Renal cortical epithelial cell (primary cell): ENCODE data around the gene ANGPTL7. TPM values are rescaled to one million over a fixed set of nuclear protein-coding genes. Genes with fewer than 3 reads are reported as not detected.
A peak's percentile ranks its signal among the peaks of the same experiment; 100 is the strongest.

Experiments used
- DNase-seq: peaks from one replicate; pipeline ENCODE4 v3.0.0-alpha.2; 2011; ENCODE audit warnings: low read depth
- total RNA-seq: library from RNA; depleted of rRNA; stranded (reverse); fragments of >200 nt; gene quantifications from 2 replicates; pipeline ENCODE4 v1.2.3, GENCODE V29; 2014

Gene ANGPTL7
- total RNA-seq, 1 donor from 2014 or later: 22.8 TPM

DNA sequence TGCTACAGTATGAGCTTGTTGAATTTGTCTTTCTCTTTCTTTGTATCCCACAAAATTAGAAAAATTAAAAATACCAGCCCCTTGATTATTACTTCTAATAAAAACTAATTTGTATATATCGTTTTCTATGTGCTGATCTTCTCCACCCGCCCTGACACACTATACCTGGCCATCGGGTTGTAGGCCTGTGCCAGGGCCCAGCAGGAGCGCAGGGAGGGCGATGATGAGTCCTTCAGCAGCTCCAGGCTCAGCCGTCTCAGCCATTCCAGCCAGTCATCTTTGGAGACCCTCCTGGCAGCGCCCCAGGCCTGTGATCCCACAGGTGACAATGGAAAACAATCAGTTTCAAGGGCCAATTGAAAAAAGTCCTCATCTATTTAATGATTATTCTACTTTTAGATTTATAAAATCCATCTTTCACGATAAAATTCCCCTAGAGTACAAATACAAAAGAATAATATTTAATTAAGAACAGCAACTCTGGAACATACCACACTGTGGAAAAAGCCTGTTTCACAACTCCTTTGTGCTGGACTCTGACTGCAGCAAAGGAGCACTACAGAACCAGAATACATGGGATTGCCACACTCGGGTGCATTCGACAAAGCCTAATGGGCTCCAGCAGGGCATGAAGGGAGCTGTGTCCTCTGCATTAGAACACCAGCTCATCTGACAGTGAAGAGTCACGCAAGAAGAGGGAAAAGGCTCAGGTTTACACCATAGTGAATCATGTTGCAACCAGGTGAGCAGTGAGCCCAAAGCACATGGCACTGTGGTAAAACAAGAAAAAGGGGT is 15.4 kb downstream of the ANGPTL7 start:
- DNase-seq: peak; percentile 17

DNA sequence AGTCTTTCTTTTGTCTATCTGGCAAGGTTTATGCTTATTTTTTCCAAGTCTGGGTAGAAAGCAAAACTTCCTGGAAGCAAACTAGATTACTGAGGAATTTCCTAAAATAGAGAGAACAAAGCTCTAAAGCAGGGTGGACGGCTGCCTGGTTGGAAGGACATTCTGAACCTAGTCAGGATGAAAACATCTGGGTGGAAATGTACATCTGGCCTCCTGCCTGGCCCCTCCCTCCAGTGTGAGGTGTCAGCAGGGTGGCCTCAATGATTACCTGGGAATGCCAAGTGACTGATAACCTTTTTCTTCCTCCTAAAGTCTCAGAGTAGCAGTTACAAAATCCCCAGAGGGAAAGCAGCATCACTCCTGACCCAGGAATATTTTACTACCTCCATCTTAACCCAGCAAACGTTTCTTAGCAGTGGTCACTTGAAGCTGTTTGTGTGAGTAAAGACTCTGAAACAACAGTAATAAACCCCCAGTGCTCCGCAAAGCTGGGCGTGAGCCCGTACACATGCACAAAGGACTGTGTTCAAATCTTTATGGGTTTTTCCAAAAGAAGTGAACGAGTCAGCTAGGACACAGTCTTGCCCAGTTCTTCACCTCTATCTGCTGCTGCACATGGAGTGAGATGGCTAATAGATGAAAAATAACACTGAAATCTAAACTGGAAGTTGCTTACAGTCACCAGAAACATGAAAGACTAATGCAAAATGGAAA is 18.9 kb downstream of the ANGPTL7 start:
- DNase-seq: no peak

- no peak for DNase-seq
These were observed 22.3 kb downstream of the ANGPTL7 start for GRCh38 chr1:11211461-11211860.

- no peak for DNase-seq
These were observed 22.9 kb downstream of the ANGPTL7 start for GRCh38 chr1:11211925-11212587.

DNA sequence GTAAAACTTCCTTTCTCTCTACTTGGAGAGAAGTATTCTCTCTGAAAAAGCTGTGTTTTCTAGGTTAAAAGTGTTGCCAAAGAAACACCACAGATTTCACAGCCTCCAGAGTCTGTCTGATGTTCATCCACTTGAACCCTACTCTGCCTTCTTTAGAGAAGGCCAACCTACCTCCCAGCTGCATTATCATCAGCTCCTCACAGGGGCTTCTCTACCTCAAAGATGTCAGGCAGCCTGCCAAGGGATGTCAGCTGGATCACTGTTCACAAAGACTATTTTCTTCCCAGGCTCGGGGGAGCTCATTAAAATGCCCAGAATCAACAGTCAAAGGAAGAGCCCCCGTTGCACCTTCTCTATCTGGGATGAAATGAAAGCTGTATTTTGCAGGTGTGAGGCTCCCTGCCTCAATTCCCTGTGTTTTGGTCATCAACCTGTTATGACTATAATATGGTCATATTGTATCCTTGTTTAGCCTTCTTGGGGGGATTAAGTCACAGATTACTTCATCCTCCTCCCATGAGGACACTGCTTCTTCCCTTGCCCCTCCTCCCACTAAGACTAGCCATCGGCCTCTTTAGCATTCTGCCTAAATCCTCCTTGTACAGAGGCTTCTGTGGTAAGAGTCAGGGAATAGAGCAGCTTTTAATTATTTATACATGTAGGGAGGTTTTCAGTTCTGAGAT is 25.7 kb downstream of the ANGPTL7 start:
- no peak for DNase-seq

DNA sequence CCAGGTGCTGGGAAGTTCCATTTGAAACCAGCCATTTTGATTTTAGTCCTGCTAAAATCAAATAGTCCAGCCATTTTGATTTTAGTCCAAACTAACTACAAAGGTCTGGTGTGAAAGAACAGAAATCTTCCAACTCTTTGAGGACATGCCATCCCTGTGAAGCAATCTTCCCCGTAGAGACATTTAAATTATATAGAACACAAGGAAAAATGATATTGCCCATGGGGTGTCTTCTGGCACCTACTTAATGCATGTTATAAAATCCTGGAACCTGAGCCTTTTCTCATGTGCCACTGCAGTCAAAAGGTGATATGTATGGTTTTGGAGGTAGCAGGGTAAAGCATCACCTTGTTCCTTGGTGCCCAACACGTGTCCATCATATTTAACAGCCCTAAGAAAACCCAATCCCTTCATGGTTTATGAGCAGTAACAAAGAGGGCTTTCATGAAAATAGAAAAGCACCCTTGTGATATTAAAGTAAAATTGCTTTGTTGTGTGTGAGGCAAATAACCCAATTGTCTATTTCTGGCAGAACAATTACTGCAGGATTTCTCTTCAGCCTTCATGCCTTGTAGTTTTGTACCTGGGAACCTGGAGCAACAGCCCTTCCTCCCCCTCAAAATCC is 26.3 kb downstream of the ANGPTL7 start:
- no peak for DNase-seq

GRCh38 chr1:11216074-11216473 is 26.9 kb downstream of the ANGPTL7 start:
- DNase-seq: no peak

DNA sequence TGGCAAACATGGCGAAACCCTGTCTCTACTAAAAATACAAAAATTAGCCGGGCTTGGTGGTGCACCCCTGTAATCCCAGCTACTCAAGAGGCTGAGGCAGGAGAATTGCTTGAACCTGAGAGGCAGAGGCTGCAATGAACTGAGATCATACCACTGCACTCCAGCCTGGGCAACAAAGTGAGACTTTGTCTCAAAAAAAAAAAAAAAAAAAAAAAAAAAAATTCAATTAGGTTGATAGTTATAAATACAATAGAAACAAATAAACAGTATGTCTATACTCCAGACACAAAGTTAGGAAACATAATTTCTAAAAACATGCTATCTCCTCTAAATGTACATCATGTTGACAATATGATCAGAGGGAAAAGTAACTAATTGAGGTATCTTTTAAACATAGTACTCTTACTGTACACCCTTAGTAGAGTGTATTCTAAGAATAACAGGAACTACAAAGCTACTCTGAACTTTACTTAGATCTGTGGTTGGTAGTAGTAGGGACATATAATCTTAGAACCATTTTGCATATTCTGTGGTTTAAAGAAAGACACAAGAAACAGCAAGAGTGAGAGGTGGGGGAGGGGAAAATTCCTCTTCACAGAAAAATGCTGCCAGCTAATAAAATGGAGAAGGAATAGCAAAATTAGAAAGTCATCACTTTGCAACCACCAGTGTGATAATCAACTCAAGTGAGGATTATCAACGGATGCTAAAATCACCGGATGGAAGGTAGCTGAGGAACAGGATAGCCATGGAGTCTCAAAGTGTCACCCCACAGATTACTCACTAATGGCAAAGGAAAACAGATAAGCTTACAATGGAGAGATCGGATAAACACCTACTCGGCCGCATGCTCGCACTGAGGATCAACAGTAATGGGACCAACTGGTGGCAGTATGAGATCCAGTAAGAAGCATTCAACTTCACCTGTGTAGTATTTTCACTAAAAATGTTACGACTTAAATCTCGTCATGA is 38.2 kb downstream of the ANGPTL7 start:
- DNase-seq: no peak

GRCh38 chr1:11229203-11229602 is 40.0 kb downstream of the ANGPTL7 start:
- no peak for DNase-seq

GRCh38 chr1:11233208-11233607 is 44.1 kb downstream of the ANGPTL7 start:
- DNase-seq: no peak

DNA sequence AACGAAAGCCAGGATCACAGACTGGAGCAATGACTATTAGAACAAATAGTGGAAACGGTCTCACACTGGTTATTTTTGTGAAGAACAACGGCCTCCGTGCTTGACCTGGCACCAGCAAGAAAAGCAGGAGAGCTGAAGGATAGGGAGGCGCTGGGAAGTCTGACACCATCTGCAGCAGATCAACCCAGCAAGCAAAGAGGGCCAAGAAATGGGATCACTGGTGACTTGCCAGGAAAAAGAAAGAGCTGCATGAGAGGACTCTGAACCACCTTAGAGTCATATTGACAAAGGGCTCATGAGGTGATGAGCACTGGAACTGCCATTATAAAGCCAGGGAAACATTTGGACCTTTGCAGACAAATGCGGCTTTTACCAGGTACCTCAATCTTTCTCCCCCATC is 48.2 kb downstream of the ANGPTL7 start:
- DNase-seq: no peak

GRCh38 chr1:11238311-11238710 is 49.2 kb downstream of the ANGPTL7 start:
- no peak for DNase-seq

- DNase-seq: no peak
These were observed 56.1 kb downstream of the ANGPTL7 start for GRCh38 chr1:11245248-11245647.

Other genes with a start within 250 kb of the ANGPTL7 start
- 89.8 and 187 TPM in 2 replicates for gene TARDBP, start 176.7 kb upstream of the ANGPTL7 start, total RNA-seq
- 0.35 TPM in 1 of 2 replicates, not detected in the other for gene MASP2, start 142.1 kb upstream of the ANGPTL7 start, total RNA-seq
- 4.5 and 26.5 TPM in 2 replicates for gene SRM, start 129.3 kb upstream of the ANGPTL7 start, total RNA-seq
- gene EXOSC10, start 89.5 kb upstream of the ANGPTL7 start, total RNA-seq: 49.5 and 65.5 TPM in 2 replicates
- gene MTOR, start 73.2 kb downstream of the ANGPTL7 start, total RNA-seq: 42.4 and 105 TPM in 2 replicates
- gene UBIAD1, start 83.8 kb downstream of the ANGPTL7 start, total RNA-seq: 8.6 and 10.9 TPM in 2 replicates